Lower lobe of right lung (tissue), 2 donors: ENCODE results near the gene ZNF214. TPM values are rescaled to one million over a fixed set of nuclear protein-coding genes. Genes with fewer than 3 reads are reported as not detected.

Source experiments
- ATAC-seq, 2 donors: fragments of 200-7000 bp; cut with Tn5 transposase; one replicate each; pipeline ENCODE4 v1.9.1; 2020 to 2022; ENCODE audit warnings: mild to moderate bottlenecking in 2 of 2, moderate library complexity in 2 of 2
- DNase-seq: peaks from one replicate; pipeline ENCODE4 v3.0.0-alpha.2; 2020
- H3K27ac ChIP-seq: fragments of 200-600 bp; one replicate; pipeline ENCODE4 v1.8.0; 2022
- H3K27me3 ChIP-seq: fragments of 200-600 bp; one replicate; pipeline ENCODE4 v1.8.0; 2022; ENCODE audit warnings: low read depth
- H3K36me3 ChIP-seq: fragments of 200-600 bp; one replicate; pipeline ENCODE4 v1.8.0; 2022; ENCODE audit warnings: mild to moderate bottlenecking
- H3K4me1 ChIP-seq: fragments of 200-600 bp; one replicate; pipeline ENCODE4 v1.8.0; 2022
- H3K4me3 ChIP-seq: fragments of 200-600 bp; one replicate; pipeline ENCODE4 v1.8.0; 2022; ENCODE audit warnings: mild to moderate bottlenecking
- H3K9me3 ChIP-seq: fragments of 200-600 bp; one replicate; pipeline ENCODE4 v1.8.0; 2022
- intact Hi-C: fragments of 100-400 bp; cut with DNase I; formaldehyde crosslinking; loops from one replicate; pipeline ENCODE4 v1.11.0; 2022
- total RNA-seq: library from RNA; stranded (reverse); fragmentation: NEBNext Ultra II Directional; extraction: Animal tissue kit (Norgen Biotek cat#: 25700); gene quantifications from one replicate; pipeline ENCODE4 v1.2.1, GENCODE V29; 2021
- TF ChIP-seq, protein P1 (sequence below): fragments of 200-600 bp; IDR thresholded peaks from one replicate; pipeline ENCODE4 v1.8.0; 2022; ENCODE audit warnings: antibody characterized with exemption, mild to moderate bottlenecking
- donor health status: DM: no; HTN: yes; CAD: no; lungs with severe emphysema.

Gene ZNF214
- total RNA-seq, 1 donor from 2014 or later: 3.3 TPM

DNA sequence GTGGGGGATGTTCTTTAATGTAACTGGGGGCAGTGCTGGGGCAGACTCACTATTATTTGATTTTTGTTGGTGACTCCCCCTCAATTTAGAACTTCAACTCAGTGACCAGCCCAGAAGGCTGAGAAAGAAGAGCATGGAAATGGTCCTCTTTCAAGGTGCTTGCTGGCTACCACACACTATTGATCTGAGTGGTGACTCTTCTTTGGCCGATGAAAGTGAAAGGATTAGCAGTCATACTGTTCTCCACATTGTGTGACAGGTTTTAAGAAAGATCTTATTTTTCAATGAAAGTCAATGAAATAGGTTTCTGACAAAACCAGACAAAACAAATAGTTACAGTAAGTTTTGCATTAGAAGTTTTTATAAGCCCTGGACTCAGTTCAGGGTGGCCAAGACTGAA, 30.0 kb upstream of the ZNF214 start:
- intact Hi-C loops: no loop called here
- Histone ChIP-seq H3K27ac (no peak overlapping the region), H3K4me3 (no peak overlapping the region), H3K4me1 (no peaks in the 10 kb centered on the region), H3K27me3 (no peaks in the 10 kb centered on the region), H3K36me3 (no peaks in the 10 kb centered on the region), H3K9me3 (no peaks in the 10 kb centered on the region)
- DNase-seq (no peak), ATAC-seq (no peak)
- TF ChIP-seq, protein P1, sequence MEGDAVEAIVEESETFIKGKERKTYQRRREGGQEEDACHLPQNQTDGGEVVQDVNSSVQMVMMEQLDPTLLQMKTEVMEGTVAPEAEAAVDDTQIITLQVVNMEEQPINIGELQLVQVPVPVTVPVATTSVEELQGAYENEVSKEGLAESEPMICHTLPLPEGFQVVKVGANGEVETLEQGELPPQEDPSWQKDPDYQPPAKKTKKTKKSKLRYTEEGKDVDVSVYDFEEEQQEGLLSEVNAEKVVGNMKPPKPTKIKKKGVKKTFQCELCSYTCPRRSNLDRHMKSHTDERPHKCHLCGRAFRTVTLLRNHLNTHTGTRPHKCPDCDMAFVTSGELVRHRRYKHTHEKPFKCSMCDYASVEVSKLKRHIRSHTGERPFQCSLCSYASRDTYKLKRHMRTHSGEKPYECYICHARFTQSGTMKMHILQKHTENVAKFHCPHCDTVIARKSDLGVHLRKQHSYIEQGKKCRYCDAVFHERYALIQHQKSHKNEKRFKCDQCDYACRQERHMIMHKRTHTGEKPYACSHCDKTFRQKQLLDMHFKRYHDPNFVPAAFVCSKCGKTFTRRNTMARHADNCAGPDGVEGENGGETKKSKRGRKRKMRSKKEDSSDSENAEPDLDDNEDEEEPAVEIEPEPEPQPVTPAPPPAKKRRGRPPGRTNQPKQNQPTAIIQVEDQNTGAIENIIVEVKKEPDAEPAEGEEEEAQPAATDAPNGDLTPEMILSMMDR: no peak

DNA sequence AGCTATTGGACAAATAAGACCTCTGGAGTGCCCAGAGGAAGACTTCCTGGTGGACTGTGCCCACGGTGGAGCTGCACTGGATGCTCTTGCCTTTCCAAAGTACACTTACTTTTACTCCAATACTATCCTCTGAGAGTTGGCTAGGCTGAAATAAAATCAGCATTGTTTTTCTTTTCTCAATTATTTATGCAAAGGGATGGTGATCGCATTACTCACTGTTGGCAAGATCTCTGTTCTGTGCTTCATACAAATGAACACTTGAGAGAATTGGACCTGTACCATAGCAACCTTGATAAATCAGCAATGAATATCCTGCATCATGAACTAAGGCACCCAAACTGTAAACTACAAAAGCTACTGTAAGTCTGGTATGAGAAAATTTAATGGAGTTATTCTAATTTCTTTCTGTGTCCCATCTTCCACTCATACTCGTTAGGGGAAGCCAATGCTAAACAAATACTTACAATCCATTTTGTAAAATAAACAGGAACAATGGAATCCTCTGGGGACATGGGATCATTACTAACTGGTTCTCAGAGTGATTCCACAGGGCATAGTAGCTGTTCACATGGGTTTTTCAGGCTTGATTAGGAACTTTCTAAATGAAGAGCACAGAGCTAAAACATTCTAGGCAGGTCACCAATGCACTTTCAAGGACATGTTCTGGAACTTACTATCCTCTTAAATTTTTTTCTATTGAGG, 26.5 kb upstream of the ZNF214 start:
- no peaks in the 10 kb centered on the region for H3K4me1 ChIP-seq
- no peak for DNase-seq
- no peaks in the 10 kb centered on the region for H3K9me3 ChIP-seq
- intact Hi-C loops: no loop called here
- no peak overlapping the region for H3K27ac ChIP-seq
- H3K27me3 ChIP-seq: no peaks in the 10 kb centered on the region
- TF ChIP-seq, protein P1: no peak
- H3K36me3 ChIP-seq: no peaks in the 10 kb centered on the region
- ATAC-seq: no peak
- no peak overlapping the region for H3K4me3 ChIP-seq

DNA sequence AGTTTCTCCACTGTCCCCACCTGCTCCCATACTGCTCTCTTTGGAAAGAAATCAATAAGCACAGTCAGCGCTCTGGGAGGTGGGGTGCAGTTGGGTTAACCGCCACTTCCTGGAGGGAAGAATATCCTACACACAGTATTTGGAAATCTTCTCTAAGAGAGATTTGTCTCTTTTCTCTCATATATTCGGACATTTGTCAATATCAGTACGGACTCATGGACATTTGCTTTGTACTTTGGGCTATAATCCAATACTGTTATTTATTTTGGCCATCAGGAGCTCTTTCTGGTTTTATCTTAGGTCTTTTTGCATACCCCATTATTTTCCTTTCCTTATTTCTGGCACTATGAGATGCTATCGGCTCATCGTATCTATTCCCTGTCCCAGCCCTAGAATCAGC, 13.9 kb upstream of the ZNF214 start:
- ATAC-seq (no peak), DNase-seq (no peak)
- Histone ChIP-seq H3K27me3 (no peaks in the 10 kb centered on the region), H3K4me1 (no peaks in the 10 kb centered on the region), H3K4me3 (no peak overlapping the region), H3K27ac (no peak overlapping the region), H3K36me3 (no peaks in the 10 kb centered on the region), H3K9me3 (no peaks in the 10 kb centered on the region)
- intact Hi-C loops: no loop called here
- TF ChIP-seq, protein P1: no peak

DNA sequence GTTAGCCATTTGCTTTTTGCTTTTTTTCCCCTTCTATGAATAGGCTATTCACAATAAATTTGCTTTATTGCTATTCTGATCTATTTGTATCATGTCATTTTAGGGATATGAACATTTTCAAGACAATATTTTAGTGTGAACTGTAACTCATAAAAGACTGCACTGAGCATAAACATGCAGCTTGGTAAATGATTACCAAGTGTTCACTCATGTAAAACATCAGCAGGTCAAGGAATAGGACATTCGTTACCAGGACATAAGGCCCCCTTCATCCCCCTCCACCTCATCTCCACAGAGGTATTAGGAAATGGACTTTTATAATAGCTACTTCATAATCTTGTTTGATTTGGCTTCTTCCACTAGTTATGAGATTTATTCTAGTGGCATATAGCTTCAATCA, 12.5 kb upstream of the ZNF214 start:
- H3K36me3 ChIP-seq: no peaks in the 10 kb centered on the region
- ATAC-seq (no peak), DNase-seq (no peak)
- no peaks in the 10 kb centered on the region for H3K9me3 ChIP-seq
- H3K27me3 ChIP-seq: no peaks in the 10 kb centered on the region
- no peak overlapping the region for H3K4me3 ChIP-seq
- TF ChIP-seq, protein P1: no peak
- no peaks in the 10 kb centered on the region for H3K4me1 ChIP-seq
- no peak overlapping the region for H3K27ac ChIP-seq
- intact Hi-C loops: no loop called here

DNA sequence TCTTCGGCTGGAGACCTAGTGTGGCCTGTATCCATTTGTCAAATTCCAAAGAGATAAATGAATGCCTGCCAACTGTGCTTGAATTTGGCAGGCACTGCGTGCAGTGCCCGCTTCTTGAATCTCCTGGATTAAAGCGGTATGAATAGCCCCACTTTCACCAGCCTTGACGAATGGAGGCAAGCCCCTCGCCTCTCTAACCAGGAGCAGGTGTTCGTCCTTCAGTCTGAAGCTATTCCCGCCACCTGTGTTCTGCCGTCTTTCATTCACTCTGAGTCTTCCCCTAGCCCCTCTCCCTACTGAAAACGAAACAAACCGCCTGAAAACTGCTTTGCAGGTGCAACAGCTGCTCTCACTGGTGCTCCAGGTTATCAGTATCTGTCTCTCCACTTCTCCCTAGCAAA, 11.3 kb upstream of the ZNF214 start:
- no peaks in the 10 kb centered on the region for H3K36me3 ChIP-seq
- H3K9me3 ChIP-seq: no peaks in the 10 kb centered on the region
- no peak overlapping the region for H3K4me3 ChIP-seq
- H3K27me3 ChIP-seq: no peaks in the 10 kb centered on the region
- TF ChIP-seq, protein P1: no peak
- H3K4me1 ChIP-seq: no peaks in the 10 kb centered on the region
- no peak for ATAC-seq
- H3K27ac ChIP-seq: no peak overlapping the region
- no peak for DNase-seq
- intact Hi-C loops: no loop called here
